Lung (tissue), 12 donors: Measurements from ENCODE around the gene AP5Z1. TPM values are rescaled to one million over a fixed set of nuclear protein-coding genes. Genes with fewer than 3 reads are reported as not detected.

Source experiments
- ATAC-seq: fragments of 200-7000 bp; cut with Tn5 transposase; one replicate; pipeline ENCODE4 v1.9.1; 2020; ENCODE audit warnings: moderate number of reproducible peaks; ENCODE audit not compliant: insufficient read depth, low FRiP score
- DNase-seq, 3 donors: peaks; one replicate each; pipeline ENCODE4 v3.0.0-alpha.2; 2013 to 2017
- H3K27ac ChIP-seq, 2 donors: one replicate each; pipeline ENCODE4 v1.5.1; 2013; ENCODE audit warnings: mild to moderate bottlenecking in 2 of 2, moderate library complexity in 2 of 2, control low read depth in 1 of 2, inconsistent platforms in 1 of 2, low read depth in 1 of 2, low read length in 1 of 2
- H3K27me3 ChIP-seq, 3 donors: one replicate each; pipeline ENCODE4 v1.5.1; 2013; ENCODE audit warnings: low read length in 2 of 3; ENCODE audit not compliant: control insufficient read depth in 3 of 3, insufficient read depth in 3 of 3
- H3K36me3 ChIP-seq, 4 donors: one replicate each; pipeline ENCODE4 v1.5.1; 2013; ENCODE audit warnings: low read length in 4 of 4, mild to moderate bottlenecking in 1 of 4, moderate library complexity in 1 of 4; ENCODE audit not compliant: control insufficient read depth in 4 of 4, insufficient read depth in 4 of 4
- H3K4me1 ChIP-seq, 5 donors: one replicate each; pipeline ENCODE4 v1.5.1; 2013; ENCODE audit warnings: low read length in 5 of 5, mild to moderate bottlenecking in 2 of 5, moderate library complexity in 1 of 5; ENCODE audit not compliant: control insufficient read depth in 5 of 5, insufficient read depth in 5 of 5
- H3K4me3 ChIP-seq: one replicate; pipeline ENCODE4 v1.5.1; 2013; ENCODE audit warnings: mild to moderate bottlenecking, control low read depth, moderate library complexity
- H3K9ac ChIP-seq, 2 donors: one replicate each; pipeline ENCODE4 v1.5.1; 2013; ENCODE audit warnings: low read length in 2 of 2, control low read depth in 1 of 2; ENCODE audit not compliant: insufficient read depth in 1 of 2
- H3K9me3 ChIP-seq, 4 donors: one replicate each; pipeline ENCODE4 v1.5.1; 2013; ENCODE audit warnings: low read length in 3 of 4, mild to moderate bottlenecking in 1 of 4, moderate library complexity in 1 of 4; ENCODE audit not compliant: control insufficient read depth in 4 of 4, insufficient read depth in 3 of 4
- WGBS, 2 donors: extraction: QIAGEN DNeasy Blood & Tissue Kit; methylation state at CpG; one replicate each; pipeline ENCODE4 v1.1.7; 2013; 5-methylcytosine and 5-hydroxymethylcytosine counted together
- polyA plus RNA-seq, 2 donors: library from polyadenylated mRNA; stranded (reverse); fragments of 200-250 nt; gene quantifications; one replicate each; pipeline ENCODE4 v1.2.1, GENCODE V29; 2013
- total RNA-seq, 2 donors: library from RNA; depleted of rRNA in 1 of 2; stranded (reverse); fragments of >200 nt in 1 of 2; gene quantifications; one replicate each; pipeline ENCODE4 v1.2.1, GENCODE V29; 2014 to 2021
- TF ChIP-seq, protein P1 (sequence below): IDR thresholded peaks from 2 replicates; pipeline ENCODE4 v1.5.1; 2012; ENCODE audit warnings: mild to moderate bottlenecking; ENCODE audit errors: control extremely low read depth, extremely low read depth
- donor health status: control.
- donor health status: control.
- donor health status: Bipolar disorder and iron deficiency.
- donor health status: healthy.
- donor health status: DM: yes; HTN: yes; CAD: no.

The AP5Z1 gene
- total and polyA plus RNA-seq, 4 donors, result 21.2 to 62.4 (median 59.3) TPM

DNA sequence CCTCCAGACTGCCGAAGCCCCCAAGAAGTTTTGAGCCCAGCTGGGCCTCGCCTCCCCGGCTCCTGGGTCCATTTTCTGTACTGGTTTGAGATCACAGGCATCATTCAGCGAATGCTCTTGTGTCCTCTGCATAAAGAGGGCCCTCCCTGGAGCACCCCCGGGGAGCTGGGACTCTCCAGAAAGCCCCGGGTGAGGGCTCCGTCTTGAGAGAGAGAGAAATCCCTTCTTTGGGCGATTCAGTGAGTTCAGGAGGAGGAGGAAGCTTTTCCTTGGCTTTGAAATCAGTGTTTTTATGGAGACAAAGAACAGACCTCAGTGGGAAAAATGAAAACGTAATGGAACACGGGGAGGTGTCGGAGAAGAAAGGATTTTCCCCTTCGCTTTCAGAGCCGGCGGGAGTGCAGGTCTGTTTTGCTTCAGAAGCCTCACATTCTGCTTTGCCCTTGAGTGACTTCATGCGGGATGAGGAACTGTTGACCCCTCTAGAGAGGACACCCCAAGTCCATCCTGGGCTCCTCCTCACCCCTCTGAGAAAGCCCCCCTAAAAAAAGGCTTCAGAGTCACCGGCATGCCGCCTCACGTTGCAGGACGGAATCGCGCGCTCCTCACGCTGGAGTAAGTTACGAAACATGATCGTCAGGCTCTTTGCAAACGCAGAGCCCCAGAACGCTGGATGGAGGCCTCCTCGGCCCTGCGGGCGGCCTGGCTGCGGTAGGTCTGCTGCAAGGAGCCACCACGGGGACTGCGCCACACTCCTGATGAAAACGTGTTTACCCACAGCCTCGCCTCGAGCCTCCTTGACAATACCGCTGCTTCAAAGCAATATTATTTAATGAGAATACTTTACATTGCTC is 8.5 kb upstream of the AP5Z1 start:
- ATAC-seq, result no peak
- Histone ChIP-seq H3K27me3 (no peaks in the 10 kb centered on the region), H3K9me3 (peaks cover 0 to 2% (median 0%) of the 10 kb centered on the region in 4 donors), H3K9ac (no peak overlapping the region), H3K27ac (no peak overlapping the region), H3K36me3 (peaks cover 3 to 42% (median 17%) of the 10 kb centered on the region in 4 donors), H3K4me3 (no peak overlapping the region), H3K4me1 (peaks cover 0 to 6% (median 0%) of the 10 kb centered on the region in 5 donors)
- DNase-seq, result no peak
- TF ChIP-seq, protein P1, sequence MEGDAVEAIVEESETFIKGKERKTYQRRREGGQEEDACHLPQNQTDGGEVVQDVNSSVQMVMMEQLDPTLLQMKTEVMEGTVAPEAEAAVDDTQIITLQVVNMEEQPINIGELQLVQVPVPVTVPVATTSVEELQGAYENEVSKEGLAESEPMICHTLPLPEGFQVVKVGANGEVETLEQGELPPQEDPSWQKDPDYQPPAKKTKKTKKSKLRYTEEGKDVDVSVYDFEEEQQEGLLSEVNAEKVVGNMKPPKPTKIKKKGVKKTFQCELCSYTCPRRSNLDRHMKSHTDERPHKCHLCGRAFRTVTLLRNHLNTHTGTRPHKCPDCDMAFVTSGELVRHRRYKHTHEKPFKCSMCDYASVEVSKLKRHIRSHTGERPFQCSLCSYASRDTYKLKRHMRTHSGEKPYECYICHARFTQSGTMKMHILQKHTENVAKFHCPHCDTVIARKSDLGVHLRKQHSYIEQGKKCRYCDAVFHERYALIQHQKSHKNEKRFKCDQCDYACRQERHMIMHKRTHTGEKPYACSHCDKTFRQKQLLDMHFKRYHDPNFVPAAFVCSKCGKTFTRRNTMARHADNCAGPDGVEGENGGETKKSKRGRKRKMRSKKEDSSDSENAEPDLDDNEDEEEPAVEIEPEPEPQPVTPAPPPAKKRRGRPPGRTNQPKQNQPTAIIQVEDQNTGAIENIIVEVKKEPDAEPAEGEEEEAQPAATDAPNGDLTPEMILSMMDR, result no peak
- WGBS, 2 donors, result 89 to 91% methylated on average over 37 of the region's 37 CpGs

DNA sequence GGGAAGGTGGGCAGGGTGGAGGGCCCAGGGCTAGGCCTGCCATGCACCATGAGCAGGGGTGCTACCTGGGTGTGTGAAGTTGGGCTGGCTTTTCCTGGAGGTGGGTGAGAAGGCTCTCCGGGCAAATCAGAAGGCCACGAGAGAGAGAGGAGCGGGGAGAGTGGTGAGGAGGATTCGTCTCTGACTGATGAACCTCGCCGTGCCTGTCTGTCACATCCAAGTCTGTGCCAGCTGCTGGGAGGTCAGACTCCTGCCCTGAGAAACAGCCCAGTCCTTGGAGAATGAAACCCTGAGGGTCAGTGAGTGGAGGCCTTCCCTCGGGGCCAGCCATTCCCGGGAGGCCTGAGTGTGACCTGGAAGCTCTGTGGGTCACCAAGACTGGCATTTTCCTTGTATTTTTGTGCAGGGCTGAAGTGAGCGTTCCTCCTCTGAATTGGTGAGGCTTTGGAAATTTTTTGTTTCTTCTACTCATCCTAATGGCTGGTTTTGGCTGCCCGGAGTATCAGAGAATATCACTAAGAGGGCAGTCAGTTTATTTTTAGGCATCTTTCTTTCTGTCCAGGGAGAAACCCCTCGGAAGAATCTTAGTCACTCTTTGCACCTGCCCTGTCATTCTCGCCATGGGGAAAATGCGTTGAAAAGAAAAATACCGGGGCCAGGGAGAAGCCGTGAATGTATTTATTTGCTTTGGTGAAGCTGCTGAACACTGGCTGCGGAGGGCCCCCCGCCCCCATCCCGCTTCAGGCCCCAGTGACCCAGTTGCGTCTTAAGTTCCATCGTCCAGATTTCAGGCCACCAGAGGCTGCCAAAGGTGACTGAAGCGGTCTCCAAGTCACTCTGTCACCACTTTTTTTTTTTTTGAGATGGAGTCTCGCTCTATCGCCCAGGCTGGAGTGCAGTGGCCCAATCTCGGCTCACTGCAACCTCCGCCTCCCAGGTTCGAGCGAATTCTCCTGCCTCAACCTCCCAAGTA is 6.5 kb upstream of the AP5Z1 start:
- no peak for DNase-seq

DNA sequence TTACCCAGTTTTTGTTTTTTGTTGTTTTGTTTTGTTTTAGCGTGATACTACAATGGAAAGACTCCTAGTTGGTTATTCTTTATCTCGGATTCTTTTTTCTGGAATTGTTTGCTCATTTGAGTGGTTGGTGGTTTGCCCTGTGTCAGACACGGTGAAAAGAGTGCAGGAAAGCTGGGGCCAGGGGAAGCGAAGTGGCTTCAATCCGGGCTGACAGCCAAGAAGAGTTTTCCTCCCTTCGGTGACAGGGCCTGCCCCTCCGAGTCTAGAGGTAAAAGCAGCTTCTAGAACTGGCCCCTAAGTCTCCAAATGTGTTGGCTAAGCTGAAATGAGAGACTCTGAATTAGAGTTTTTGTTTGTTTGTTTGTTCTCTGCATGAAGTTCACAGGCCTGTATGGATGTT is 5.7 kb upstream of the AP5Z1 start:
- TF ChIP-seq, protein P1, result no peak
- ATAC-seq (no peak), DNase-seq (peak; percentile 26 to 68 (median 45))
- Histone ChIP-seq H3K4me1 (peaks cover 0 to 15% (median 6%) of the 10 kb centered on the region in 5 donors), H3K27me3 (no peaks in the 10 kb centered on the region), H3K9ac (no peak overlapping the region), H3K27ac (peak overlapping the region in 1 of 2 donors; percentile 20), H3K4me3 (no peak overlapping the region), H3K9me3 (no peaks in the 10 kb centered on the region), H3K36me3 (peaks cover 0 to 14% (median 3%) of the 10 kb centered on the region in 4 donors)
- 8 to 14% methylated on average over 7 of the region's 7 CpGs for WGBS, 2 donors

More for the DNA sequence above, 6.5 kb upstream of the AP5Z1 start:
- no peak for ATAC-seq
- Histone ChIP-seq H3K4me1 (peaks cover 0 to 6% (median 0%) of the 10 kb centered on the region in 5 donors), H3K9ac (no peak overlapping the region), H3K27ac (no peak overlapping the region), H3K4me3 (no peak overlapping the region), H3K9me3 (peaks cover 0 to 2% (median 0%) of the 10 kb centered on the region in 4 donors), H3K27me3 (no peaks in the 10 kb centered on the region), H3K36me3 (peaks cover 0 to 23% (median 8%) of the 10 kb centered on the region in 4 donors)
- TF ChIP-seq, protein P1, result no peak
- 91% methylated on average over 27 of the region's 27 CpGs for WGBS, 2 donors
